Gastrocnemius medialis (tissue), 4 donors: ENCODE data around the gene SHB. TPM values are rescaled to one million over a fixed set of nuclear protein-coding genes. Genes with fewer than 3 reads are reported as not detected.

ENCODE experiments used
- ATAC-seq, 2 donors: fragments of 150-250 bp; one replicate each; pipeline ENCODE4 v1.9.1; 2016
- DNase-seq, 2 donors: peaks; one replicate each; pipeline ENCODE4 v3.0.0-alpha.2; 2019
- H3K27ac ChIP-seq, 4 donors: fragments of 200-600 bp; sonication (generic); 1 replicate in 1 of 4; 2 replicates in 3 of 4; pipeline ENCODE4 v1.5.1; 2016 to 2018; ENCODE audit warnings: mild to moderate bottlenecking in 2 of 4, moderate library complexity in 1 of 4
- H3K27me3 ChIP-seq, 3 donors: fragments of 200-600 bp; sonication (generic) in 2 of 3; 1 replicate in 1 of 3; 2 replicates in 2 of 3; pipeline versions ENCODE4 v1.5.1 to v1.6.0; 2016 to 2019; ENCODE audit warnings: mild to moderate bottlenecking in 1 of 3, moderate library complexity in 1 of 3
- H3K36me3 ChIP-seq, 2 donors: fragments of 200-600 bp; sonication (generic) in 1 of 2; one replicate each; pipeline ENCODE4 v1.5.1; 2017 to 2018
- H3K4me1 ChIP-seq, 2 donors: fragments of 200-600 bp; sonication (generic) in 1 of 2; one replicate each; pipeline ENCODE4 v1.5.1; 2016 to 2017; ENCODE audit warnings: mild to moderate bottlenecking in 2 of 2
- H3K4me3 ChIP-seq, 4 donors: fragments of 200-600 bp; sonication (generic) in 3 of 4; 1 replicate in 1 of 4; 2 replicates in 3 of 4; pipeline ENCODE4 v1.5.1; 2016 to 2019; ENCODE audit warnings: mild to moderate bottlenecking in 2 of 4
- H3K9me3 ChIP-seq, 3 donors: fragments of 200-600 bp; sonication (generic) in 2 of 3; 1 replicate in 1 of 3; 2 replicates in 2 of 3; pipeline ENCODE4 v1.5.1; 2016 to 2019
- CTCF ChIP-seq, 5 experiments: fragments of 450-650 bp in 3 of 5; fragments of 200-600 bp in 2 of 5; sonication (generic) in 2 of 5; IDR thresholded peaks in 4 of 5; conservative IDR thresholded peaks in 1 of 5; 1 replicate in 4 of 5; 2 replicates in 1 of 5; pipeline ENCODE4 v1.5.1; 2016 to 2019; ENCODE audit warnings: antibody characterized with exemption in 5 of 5, mild to moderate bottlenecking in 3 of 5, moderate library complexity in 3 of 5
- POLR2A ChIP-seq, 2 donors: fragments of 450-650 bp; IDR thresholded peaks; one replicate each; pipeline ENCODE4 v1.6.1; 2017; ENCODE audit warnings: antibody characterized with exemption in 2 of 2, mild to moderate bottlenecking in 2 of 2, moderate library complexity in 2 of 2
- in situ Hi-C, 4 donors: fragments of 200-750 bp; cut with MboI; loops; one replicate each; pipeline versions ENCODE4 v1.15.0 to v1.8.0; 2017; ENCODE audit warnings: low sequenced_read_pairs in 4 of 4
- intact Hi-C: fragments of 100-400 bp; cut with DNase I; formaldehyde crosslinking; loops from one replicate; pipeline ENCODE4 v1.15.1; 2023; ENCODE audit warnings: low total_unique reads
- total RNA-seq, 4 donors: library from RNA; depleted of rRNA; stranded (reverse); fragments of >200 nt; gene quantifications; one replicate each; pipeline versions ENCODE4 v1.1.0 to v1.2.3, GENCODE V29; 2016

Gene SHB
- total RNA-seq, 4 donors from 2014 or later: 1.2 to 6.1 (median 4.6) TPM

GRCh38 chr9:37947977-37948376 is 121.0 kb downstream of the SHB start:
- ATAC-seq (no peak), DNase-seq (no peak)
- Histone ChIP-seq H3K4me3 (no peak overlapping the region), H3K36me3 (no peaks in the 10 kb centered on the region), H3K4me1 (no peaks in the 10 kb centered on the region), H3K27me3 (no peaks in the 10 kb centered on the region), H3K27ac (no peak overlapping the region), H3K9me3 (no peaks in the 10 kb centered on the region)
- in situ Hi-C loops (no loop called here), intact Hi-C loops (no loop called here)
- no peak for TF ChIP-seq POLR2A (IDR thresholded peaks at IDR 0.05)
- TF ChIP-seq CTCF (IDR thresholded peaks at IDR 0.05 in 4 of 5, conservative IDR thresholded peaks at IDR 0.05 in 1 of 5): no peak

- TF ChIP-seq POLR2A (IDR thresholded peaks at IDR 0.05): no peak
- TF ChIP-seq CTCF (IDR thresholded peaks at IDR 0.05 in 4 of 5, conservative IDR thresholded peaks at IDR 0.05 in 1 of 5): no peak
- no peaks in the 10 kb centered on the region for H3K9me3 ChIP-seq
- H3K4me1 ChIP-seq: no peaks in the 10 kb centered on the region
- H3K4me3 ChIP-seq: no peak overlapping the region
- intact Hi-C loops (no loop called here), in situ Hi-C loops (no loop called here)
- DNase-seq (no peak), ATAC-seq (no peak)
- no peak overlapping the region for H3K27ac ChIP-seq
- no peaks in the 10 kb centered on the region for H3K27me3 ChIP-seq
- H3K36me3 ChIP-seq: no peaks in the 10 kb centered on the region
Measured at GRCh38 chr9:37947471-37947870, 121.6 kb downstream of the SHB start.

DNA sequence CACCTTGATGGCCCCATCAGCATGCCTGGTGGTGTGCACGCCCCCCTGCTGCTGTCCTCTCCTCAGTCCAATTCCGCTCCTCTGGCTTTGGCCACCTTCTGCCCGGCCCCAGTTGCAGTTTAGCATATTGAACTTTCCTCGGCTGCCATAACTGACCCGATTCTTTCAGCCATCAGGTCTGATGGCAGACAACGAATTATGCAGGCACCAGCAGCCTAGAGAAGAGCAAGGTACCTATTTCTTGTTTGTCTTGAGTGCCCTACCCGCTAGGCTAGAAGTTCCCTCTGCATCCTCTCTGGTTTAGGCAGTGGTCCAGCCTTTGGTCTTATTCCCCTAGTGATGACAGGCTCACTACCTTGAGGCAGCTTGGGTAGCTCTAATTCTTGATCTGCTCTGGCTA is 122.1 kb downstream of the SHB start:
- intact Hi-C loops: no loop called here
- H3K4me1 ChIP-seq: no peaks in the 10 kb centered on the region

DNA sequence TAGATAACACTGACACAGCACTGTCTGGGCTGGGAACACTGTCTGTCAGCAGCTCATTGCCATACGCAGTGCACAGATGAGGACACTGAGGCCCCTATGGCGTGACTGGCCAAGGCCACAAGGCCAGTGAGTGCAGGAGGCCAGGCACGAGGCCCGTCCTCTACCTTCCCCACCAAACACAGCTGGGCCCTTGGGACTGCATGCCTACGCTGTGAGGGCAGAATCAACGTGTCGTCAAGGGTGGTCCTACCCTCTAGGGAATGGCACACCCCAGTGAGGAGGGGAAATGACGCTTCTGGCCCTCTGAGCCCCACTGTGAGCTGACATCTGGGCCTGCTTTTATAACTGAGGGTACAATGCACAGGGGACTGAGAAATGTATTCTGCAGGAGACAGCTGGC is 123.0 kb downstream of the SHB start:
- Histone ChIP-seq H3K27ac (no peak overlapping the region), H3K36me3 (no peaks in the 10 kb centered on the region), H3K27me3 (no peaks in the 10 kb centered on the region), H3K4me3 (no peak overlapping the region), H3K4me1 (no peaks in the 10 kb centered on the region), H3K9me3 (no peaks in the 10 kb centered on the region)
- intact Hi-C loops (no loop called here), in situ Hi-C loops (no loop called here)
- TF ChIP-seq CTCF (IDR thresholded peaks at IDR 0.05 in 4 of 5, conservative IDR thresholded peaks at IDR 0.05 in 1 of 5): no peak
- ATAC-seq: no peak
- DNase-seq: no peak

More for the DNA sequence above, 122.1 kb downstream of the SHB start:
- no peak for ATAC-seq
- Histone ChIP-seq H3K27me3 (no peaks in the 10 kb centered on the region), H3K4me3 (no peak overlapping the region), H3K36me3 (no peaks in the 10 kb centered on the region), H3K27ac (no peak overlapping the region), H3K9me3 (no peaks in the 10 kb centered on the region)
- DNase-seq: no peak
- in situ Hi-C loops: no loop called here
- TF ChIP-seq POLR2A (IDR thresholded peaks at IDR 0.05): no peak
- TF ChIP-seq CTCF (IDR thresholded peaks at IDR 0.05 in 4 of 5, conservative IDR thresholded peaks at IDR 0.05 in 1 of 5): no peak
